Smooth muscle cell (in vitro differentiated cells): Measurements from ENCODE around the gene PHLPP2. TPM values are rescaled to one million over a fixed set of nuclear protein-coding genes. Genes with fewer than 3 reads are reported as not detected.

Source experiments
- polyA plus RNA-seq: library from polyadenylated mRNA; unstranded; fragments of >200 nt; fragmentation: Nextera tagmentation; extraction: Ambion mirVana; gene quantifications from 2 replicates; pipeline ENCODE4 v1.2.1, GENCODE V29; 2016
- small RNA-seq: library from RNA; depleted of rRNA; stranded (forward); fragments of <200 nt; gene quantifications from one replicate; pipeline ENCODE3, GENCODE V24; 2014
- total RNA-seq: library from RNA; depleted of rRNA; stranded (reverse); fragments of >200 nt; gene quantifications from 2 replicates; pipeline ENCODE4 v1.2.3, GENCODE V29; 2014

PHLPP2 gene
- total and polyA plus RNA-seq, 2 experiments from 2014 or later = 2.3 to 5.3 TPM

Small RNAs within 50 kb of the gene (small RNA-seq; reads per million reads assigned to genes)
- gene RNU6-208P (not detected), gene SNORA70D (not detected), gene SNORD71 (13,706 reads per million, percentile 100 among the genes with 10 or more reads in this experiment)

Other genes with a start within 250 kb of the PHLPP2 start
- 3.3 and 4.6 TPM in 2 replicates for gene ZNF19, start 235.4 kb downstream of the PHLPP2 start, total RNA-seq
- 0.37 and 2.2 TPM in 2 replicates for gene ZNF19, start 235.4 kb downstream of the PHLPP2 start, polyA plus RNA-seq
- not detected in 2 replicates for gene CHST4, start 198.3 kb downstream of the PHLPP2 start, total RNA-seq
- gene CHST4, start 198.3 kb downstream of the PHLPP2 start, polyA plus RNA-seq = not detected in 2 replicates
- not detected in 2 replicates for gene TAT, start 147.6 kb downstream of the PHLPP2 start, total RNA-seq
- not detected in 2 replicates for gene TAT, start 147.6 kb downstream of the PHLPP2 start, polyA plus RNA-seq
- 1.7 and 2.4 TPM in 2 replicates for gene MARVELD3, start 98.5 kb downstream of the PHLPP2 start, total RNA-seq
- 1.5 and 6.6 TPM in 2 replicates for gene MARVELD3, start 98.5 kb downstream of the PHLPP2 start, polyA plus RNA-seq
- 84.4 and 90.3 TPM in 2 replicates for gene AP1G1, start 84.1 kb upstream of the PHLPP2 start, total RNA-seq
- gene AP1G1, start 84.1 kb upstream of the PHLPP2 start, polyA plus RNA-seq = 17.1 and 19.8 TPM in 2 replicates
- 14.8 and 17.6 TPM in 2 replicates for gene ATXN1L, start 121.3 kb upstream of the PHLPP2 start, total RNA-seq
- gene ATXN1L, start 121.3 kb upstream of the PHLPP2 start, polyA plus RNA-seq = 6.7 and 7.4 TPM in 2 replicates
- 12.0 and 25.4 TPM in 2 replicates for gene ZNF821, start 159.5 kb upstream of the PHLPP2 start, total RNA-seq
- gene ZNF821, start 159.5 kb upstream of the PHLPP2 start, polyA plus RNA-seq = 17.5 and 17.8 TPM in 2 replicates
- gene IST1, start 170.8 kb upstream of the PHLPP2 start, total RNA-seq = 220 and 247 TPM in 2 replicates
- 125 and 148 TPM in 2 replicates for gene IST1, start 170.8 kb upstream of the PHLPP2 start, polyA plus RNA-seq